GM21367 (cell line): ENCODE results near the gene C13orf46.

Experiments
- ATAC-seq: cut with Tn5 transposase; IDR thresholded peaks from one replicate; pipeline ENCODE4 v1.9.1; 2021; ENCODE audit not compliant: unreplicated experiment

The C13orf46 gene

GRCh38 chr13:114010401-114011101 is 36.7 kb upstream of the C13orf46 start:
- no peak for ATAC-seq

GRCh38 chr13:114009590-114010400 is 35.9 kb upstream of the C13orf46 start:
- no peak for ATAC-seq

DNA sequence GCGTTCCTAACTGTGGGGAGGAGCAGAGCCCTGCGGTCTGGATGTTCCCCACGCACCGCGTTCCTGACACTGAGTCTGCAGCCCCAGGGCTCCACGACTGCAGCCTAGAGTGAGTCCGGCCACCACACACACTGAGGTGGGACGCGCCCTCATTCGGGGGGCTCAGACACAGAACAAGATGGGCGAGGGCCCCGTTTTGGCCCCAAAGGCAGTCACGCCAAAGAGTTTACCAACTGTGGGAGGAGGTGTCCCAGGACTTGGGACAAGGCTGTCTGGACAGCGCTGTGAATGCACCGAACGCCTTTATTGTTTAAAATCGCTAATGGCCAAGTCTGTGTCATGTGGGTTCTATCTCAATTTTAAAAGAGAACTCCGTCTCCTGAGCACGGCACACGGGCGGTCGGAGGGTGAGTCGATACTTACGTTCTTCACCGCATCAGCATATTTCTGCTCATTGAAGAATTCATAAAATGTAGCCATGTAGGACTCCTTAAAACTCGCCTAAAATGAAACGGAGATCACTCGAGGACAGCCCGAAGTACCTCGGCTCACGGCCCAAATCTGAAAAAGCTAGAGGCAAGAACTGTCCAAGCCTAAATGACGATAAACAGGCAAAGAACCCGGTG is 35.2 kb upstream of the C13orf46 start:
- no peak for ATAC-seq

DNA sequence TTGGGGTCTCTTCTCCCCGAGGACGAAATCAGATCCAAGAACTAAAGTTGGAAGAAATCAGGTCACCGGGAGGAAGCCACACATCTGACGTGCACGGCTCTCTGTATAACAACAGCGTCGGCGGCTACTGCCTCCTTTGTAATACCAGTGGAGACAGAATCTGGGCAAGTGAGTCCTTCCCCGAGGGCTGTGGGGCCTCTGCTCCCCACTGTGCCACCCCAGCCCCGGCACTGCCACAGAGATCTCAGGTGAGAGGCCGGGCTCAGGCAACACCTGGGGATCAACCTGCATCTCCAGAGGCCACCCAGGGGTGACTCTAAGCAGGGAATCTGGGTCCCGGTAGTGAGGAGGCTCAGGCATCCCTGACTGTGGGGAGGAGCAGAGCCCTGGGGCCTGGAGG is 33.7 kb upstream of the C13orf46 start:
- no peak for ATAC-seq

GRCh38 chr13:114005206-114005724 is 31.4 kb upstream of the C13orf46 start:
- no peak for ATAC-seq

DNA sequence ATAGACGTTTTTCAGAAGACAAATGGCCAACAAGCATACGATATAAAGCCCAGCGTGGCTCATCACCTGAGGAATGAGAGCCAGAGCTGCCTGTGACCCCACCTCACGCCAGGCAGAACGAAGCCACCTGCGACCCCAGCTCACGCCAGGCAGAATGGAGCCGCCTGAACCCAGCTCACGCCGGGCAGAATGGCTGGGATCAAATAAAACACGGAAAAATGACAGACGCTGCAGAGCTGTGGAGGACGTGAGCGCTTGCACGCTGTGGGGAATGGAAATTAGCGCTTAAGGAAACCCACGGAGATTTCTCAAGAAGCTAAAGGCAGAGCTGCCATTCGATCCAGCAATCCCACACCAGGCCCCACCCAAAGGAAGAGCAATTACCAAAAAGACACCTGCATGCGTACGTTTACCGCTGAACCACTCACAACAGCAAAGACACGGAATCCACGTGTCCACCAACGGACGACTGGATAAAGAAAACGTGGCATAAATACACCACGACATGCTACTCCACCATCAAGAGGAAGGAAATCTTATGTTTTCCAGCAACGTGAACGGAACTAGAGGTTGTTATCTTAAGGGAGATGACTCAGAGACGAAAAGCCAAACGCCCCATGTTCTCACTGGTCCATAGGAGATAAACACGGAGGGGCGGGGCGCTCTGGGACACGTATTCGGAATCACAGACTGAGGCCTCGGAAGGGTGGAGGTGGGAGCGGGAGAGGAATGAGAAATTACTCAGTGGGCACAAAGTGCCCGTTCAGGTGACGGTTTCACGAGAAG is 30.7 kb upstream of the C13orf46 start:
- ATAC-seq: no peak

- ATAC-seq: no peak
Observed at GRCh38 chr13:114002771-114003321, 29.0 kb upstream of the C13orf46 start.

GRCh38 chr13:114002009-114002544 is 28.2 kb upstream of the C13orf46 start:
- no peak for ATAC-seq

- ATAC-seq: no peak
Observed at GRCh38 chr13:114001331-114002008, 27.6 kb upstream of the C13orf46 start.

- no peak for ATAC-seq
Observed at GRCh38 chr13:114000151-114001040, 26.5 kb upstream of the C13orf46 start.

DNA sequence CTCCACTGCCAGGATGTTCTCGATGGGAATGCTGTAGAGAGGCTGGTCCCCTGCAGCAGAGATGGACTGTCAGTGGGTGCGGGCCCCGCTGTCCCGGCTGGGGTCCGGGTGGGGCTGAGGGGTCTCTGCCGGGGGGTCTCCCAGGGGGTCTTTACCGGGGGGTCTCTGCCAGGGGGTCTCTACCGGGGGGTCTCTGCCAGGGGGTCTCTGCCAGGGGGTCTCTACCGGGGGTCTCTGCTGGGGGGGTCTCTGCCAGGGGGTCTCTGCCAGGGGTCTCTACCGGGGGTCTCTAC is 25.7 kb upstream of the C13orf46 start:
- ATAC-seq: no peak

GRCh38 chr13:113998781-113999617 is 25.1 kb upstream of the C13orf46 start:
- no peak for ATAC-seq

- no peak for ATAC-seq
Observed at GRCh38 chr13:113997845-113998751, 24.2 kb upstream of the C13orf46 start.

DNA sequence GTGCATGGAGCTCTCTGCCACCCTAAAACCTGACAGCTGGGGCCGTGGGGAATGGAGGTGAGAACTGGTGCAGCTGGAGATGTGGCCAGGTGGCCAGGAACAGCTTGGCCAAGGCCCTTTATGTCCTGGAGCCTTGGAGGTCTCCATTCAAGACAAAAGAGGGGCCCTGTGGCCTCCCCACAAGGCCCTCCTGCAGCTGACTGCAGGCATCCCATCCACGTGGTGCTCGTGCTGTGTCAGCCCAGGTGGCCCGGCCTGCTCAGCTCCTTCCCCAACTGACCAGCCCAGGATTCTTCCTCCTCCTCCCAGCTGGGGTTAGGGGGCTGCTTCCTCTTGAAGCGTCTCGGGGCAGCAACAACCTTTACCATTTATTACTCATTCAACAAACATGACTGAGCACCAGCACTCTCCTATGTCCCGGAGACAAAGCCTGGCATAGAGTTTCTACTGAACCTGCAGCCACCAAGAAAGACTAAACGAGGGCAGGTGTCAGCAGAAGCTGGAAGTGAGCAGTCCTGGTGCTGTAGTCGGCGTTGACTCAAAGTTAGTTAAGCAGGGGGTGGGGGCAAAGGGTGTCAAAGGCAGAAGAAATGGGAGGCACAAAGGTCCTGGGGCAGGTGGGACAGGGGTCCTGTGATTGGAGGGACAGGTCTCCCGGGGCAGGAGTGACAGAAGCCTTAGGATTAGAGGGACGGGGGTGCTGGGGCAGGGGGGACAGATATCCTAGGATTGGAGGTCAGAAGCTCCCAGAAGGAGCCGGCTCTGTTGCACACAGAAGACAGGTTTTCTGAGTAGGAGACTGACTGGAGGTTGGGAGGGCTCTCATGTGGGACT is 23.3 kb upstream of the C13orf46 start:
- no peak for ATAC-seq

DNA sequence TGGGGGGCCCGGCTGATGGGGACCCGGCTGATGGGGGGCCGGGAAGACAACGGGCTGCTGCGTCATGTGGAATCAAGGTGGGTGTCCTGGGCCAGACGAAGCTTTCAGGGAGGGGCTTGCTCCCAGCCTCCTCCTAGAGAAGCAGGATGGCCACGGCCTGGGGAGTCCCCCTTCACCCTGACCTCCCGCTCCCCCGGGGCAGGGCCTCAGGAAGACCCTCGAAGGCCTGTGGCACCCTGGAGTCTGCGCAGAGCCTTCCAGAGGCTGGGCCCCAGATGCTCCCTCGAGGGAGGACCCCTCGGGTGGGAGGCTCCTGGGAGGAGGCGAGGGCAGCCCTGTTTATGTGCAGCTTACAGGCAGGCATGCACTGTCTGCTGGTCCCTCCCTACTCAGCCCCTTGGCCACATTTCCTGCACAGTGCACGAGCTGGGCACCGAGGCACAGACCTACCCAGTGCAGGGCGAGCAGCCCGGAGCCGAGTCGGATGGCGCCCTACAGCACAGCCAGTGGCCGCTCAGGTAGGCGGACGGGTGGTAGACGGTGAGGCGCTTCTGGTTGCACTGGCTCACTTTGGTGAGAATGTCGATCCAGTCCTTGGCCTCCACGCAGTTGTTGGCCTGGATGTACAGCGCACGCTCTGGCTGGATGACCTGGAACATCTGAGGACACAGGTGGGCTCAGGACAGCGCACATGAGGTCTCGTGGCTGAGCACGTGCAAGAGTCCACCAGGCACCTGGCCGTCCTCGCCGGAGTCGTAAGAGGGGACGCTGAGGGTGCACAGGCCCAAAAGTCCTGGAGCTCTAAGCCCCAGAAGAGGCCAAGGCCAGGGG is 22.4 kb upstream of the C13orf46 start:
- ATAC-seq: no peak
